PC-9 (cell line): ENCODE measurements around the gene BRINP3.

Source experiments
- CTCF ChIP-seq: fragments of 200-600 bp; sonication (generic); conservative IDR thresholded peaks from 2 replicates; pipeline ENCODE4 v1.6.1; 2017; ENCODE audit warnings: mixed run types, antibody characterized with exemption, mild to moderate bottlenecking, moderate library complexity
- EZH2 ChIP-seq: fragments of 200-600 bp; sonication (generic); IDR thresholded peaks from 2 replicates; pipeline ENCODE4 v1.8.0; 2017; ENCODE audit warnings: antibody characterized with exemption, low read depth

DNA sequence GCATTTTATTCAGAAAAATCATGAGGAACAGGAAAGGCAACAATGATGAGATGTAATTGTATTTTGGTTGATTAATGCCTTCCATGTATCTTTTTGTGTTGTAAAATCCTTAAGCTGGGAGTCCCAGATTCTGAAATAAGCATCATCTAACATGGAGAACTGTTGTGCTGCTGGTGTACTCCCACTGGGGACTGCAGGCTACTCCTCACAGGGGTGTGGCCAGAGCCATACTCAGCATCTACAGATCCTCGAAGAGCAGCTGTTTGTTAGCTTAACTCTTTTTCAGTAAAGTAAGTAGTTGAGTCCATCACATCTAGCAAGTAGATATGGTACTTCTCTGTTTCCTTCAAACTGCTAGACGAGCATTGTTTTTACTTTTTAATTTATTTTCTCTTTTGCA lies 358.0 kb downstream of the BRINP3 start:
- no peak for TF ChIP-seq CTCF
- TF ChIP-seq EZH2, result no peak
